HEK293 (cell line): ENCODE results near the gene SOX12.
A peak's percentile ranks its signal among the peaks of the same experiment; 100 is the strongest.

Experiments used
- EGR2 ChIP-seq: fragments of 450-650 bp; formaldehyde crosslinking; IDR thresholded peaks from 2 replicates; pipeline ENCODE4 v1.5.1; 2016; ENCODE audit warnings: low read depth, missing biosample characterization, missing genetic modification characterization
- GLIS1 ChIP-seq: fragments of 450-650 bp; formaldehyde crosslinking; IDR thresholded peaks from 2 replicates; pipeline ENCODE4 v1.5.1; 2016; ENCODE audit warnings: missing biosample characterization, missing genetic modification characterization
- GLIS2 ChIP-seq: fragments of 450-650 bp; formaldehyde crosslinking; IDR thresholded peaks from 2 replicates; pipeline ENCODE4 v1.5.1; 2016; ENCODE audit warnings: missing biosample characterization, missing genetic modification characterization
- HIC1 ChIP-seq: fragments of 450-650 bp; formaldehyde crosslinking; IDR thresholded peaks from 2 replicates; pipeline ENCODE4 v1.5.1; 2016; ENCODE audit warnings: missing biosample characterization, missing genetic modification characterization
- IKZF3 ChIP-seq: fragments of 450-650 bp; IDR thresholded peaks from 2 replicates; pipeline ENCODE4 v1.5.0; 2018; ENCODE audit warnings: missing biosample characterization, mild to moderate bottlenecking, missing genetic modification characterization, moderate library complexity
- KLF10 ChIP-seq: fragments of 450-650 bp; IDR thresholded peaks from 2 replicates; pipeline ENCODE4 v1.5.1; 2018; ENCODE audit warnings: missing biosample characterization, mild to moderate bottlenecking, missing genetic modification characterization
- KLF16 ChIP-seq: fragments of 450-650 bp; formaldehyde crosslinking; IDR thresholded peaks from 2 replicates; pipeline ENCODE4 v1.5.1; 2017; ENCODE audit warnings: missing biosample characterization, missing genetic modification characterization
- KLF17 ChIP-seq: fragments of 450-650 bp; formaldehyde crosslinking; IDR thresholded peaks from 2 replicates; pipeline ENCODE4 v1.5.1; 2016; ENCODE audit warnings: missing biosample characterization, missing genetic modification characterization
- KLF8 ChIP-seq: fragments of 450-650 bp; formaldehyde crosslinking; IDR thresholded peaks from 2 replicates; pipeline ENCODE4 v1.5.1; 2016; ENCODE audit warnings: missing biosample characterization, missing genetic modification characterization
- PRDM4 ChIP-seq: fragments of 450-650 bp; formaldehyde crosslinking; IDR thresholded peaks from 2 replicates; pipeline ENCODE4 v1.5.1; 2017; ENCODE audit warnings: missing biosample characterization, missing genetic modification characterization
- SALL2 ChIP-seq: fragments of 450-650 bp; formaldehyde crosslinking; IDR thresholded peaks from 2 replicates; pipeline ENCODE4 v1.5.0; 2017; ENCODE audit warnings: missing biosample characterization, mild to moderate bottlenecking, missing genetic modification characterization, borderline replicate concordance
- SP3 ChIP-seq: fragments of 450-650 bp; formaldehyde crosslinking; IDR thresholded peaks from 2 replicates; pipeline ENCODE4 v1.5.1; 2016; ENCODE audit warnings: missing biosample characterization, missing genetic modification characterization
- ZBTB10 ChIP-seq: fragments of 450-650 bp; formaldehyde crosslinking; IDR thresholded peaks from 2 replicates; pipeline ENCODE4 v1.5.1; 2016; ENCODE audit warnings: missing biosample characterization, missing genetic modification characterization
- ZBTB26 ChIP-seq: fragments of 450-650 bp; formaldehyde crosslinking; optimal IDR thresholded peaks from 2 replicates; pipeline ENCODE3; 2016; ENCODE audit warnings: missing biosample characterization, mild to moderate bottlenecking, missing genetic modification characterization
- ZBTB8A ChIP-seq: fragments of 450-650 bp; formaldehyde crosslinking; IDR thresholded peaks from 2 replicates; pipeline ENCODE4 v1.5.1; 2016; ENCODE audit warnings: missing biosample characterization, missing genetic modification characterization
- ZFHX2 ChIP-seq: fragments of 450-650 bp; formaldehyde crosslinking; conservative IDR thresholded peaks from 2 replicates; pipeline ENCODE4 v1.5.1; 2016; ENCODE audit warnings: missing biosample characterization, missing genetic modification characterization
- ZFP37 ChIP-seq: fragments of 450-650 bp; formaldehyde crosslinking; IDR thresholded peaks from 2 replicates; pipeline ENCODE4 v1.5.1; 2016; ENCODE audit warnings: missing biosample characterization, missing genetic modification characterization
- ZIC2 ChIP-seq: fragments of 450-650 bp; formaldehyde crosslinking; IDR thresholded peaks from 2 replicates; pipeline ENCODE4 v1.5.1; 2016; ENCODE audit warnings: missing biosample characterization, missing genetic modification characterization
- ZNF37A ChIP-seq: fragments of 450-650 bp; IDR thresholded peaks from 2 replicates; pipeline ENCODE4 v1.5.1; 2018; ENCODE audit warnings: missing biosample characterization, missing genetic modification characterization
- ZNF404 ChIP-seq: fragments of 450-650 bp; formaldehyde crosslinking; IDR thresholded peaks from 2 replicates; pipeline ENCODE4 v1.5.1; 2017; ENCODE audit warnings: missing biosample characterization, missing genetic modification characterization
- ZNF423 ChIP-seq: fragments of 450-650 bp; formaldehyde crosslinking; IDR thresholded peaks from 2 replicates; pipeline ENCODE4 v1.5.1; 2016; ENCODE audit warnings: missing biosample characterization, missing genetic modification characterization
- ZNF488 ChIP-seq: fragments of 450-650 bp; formaldehyde crosslinking; IDR thresholded peaks from 2 replicates; pipeline ENCODE4 v1.5.1; 2016; ENCODE audit warnings: missing biosample characterization, missing genetic modification characterization
- ZNF561 ChIP-seq: fragments of 450-650 bp; IDR thresholded peaks from 2 replicates; pipeline ENCODE4 v1.5.1; 2018; ENCODE audit warnings: missing biosample characterization, missing genetic modification characterization, borderline replicate concordance
- ZNF600 ChIP-seq: fragments of 450-650 bp; formaldehyde crosslinking; IDR thresholded peaks from 2 replicates; pipeline ENCODE4 v1.5.1; 2016; ENCODE audit warnings: missing biosample characterization, missing genetic modification characterization
- ZNF610 ChIP-seq: fragments of 450-650 bp; formaldehyde crosslinking; IDR thresholded peaks from 2 replicates; pipeline ENCODE4 v1.5.1; 2016; ENCODE audit warnings: missing biosample characterization, missing genetic modification characterization, borderline replicate concordance
- ZNF629 ChIP-seq: fragments of 450-650 bp; formaldehyde crosslinking; IDR thresholded peaks from 2 replicates; pipeline ENCODE4 v1.5.1; 2017; ENCODE audit warnings: missing biosample characterization, missing genetic modification characterization
- ZNF785 ChIP-seq: fragments of 450-650 bp; formaldehyde crosslinking; IDR thresholded peaks from 2 replicates; pipeline ENCODE4 v1.5.1; 2016; ENCODE audit warnings: missing biosample characterization, missing genetic modification characterization
- ZSCAN16 ChIP-seq: fragments of 450-650 bp; formaldehyde crosslinking; IDR thresholded peaks from 2 replicates; pipeline ENCODE4 v1.5.1; 2016; ENCODE audit warnings: missing biosample characterization, missing genetic modification characterization
- ZSCAN23 ChIP-seq: fragments of 450-650 bp; formaldehyde crosslinking; IDR thresholded peaks from 2 replicates; pipeline ENCODE4 v1.5.1; 2016; ENCODE audit warnings: missing biosample characterization, missing genetic modification characterization

Gene SOX12

GRCh38 chr20:324177-325044, 941 bp upstream of the SOX12 start (continued):
- TF ChIP-seq ZBTB10: peak; percentile 54; the same call in 1 of the 2 replicates
- TF ChIP-seq ZNF785 (tag by site-specific recombination): peak; percentile 46; the same call in 1 of the 2 replicates
- TF ChIP-seq ZBTB26 (tag by site-specific recombination): peak; percentile 98
- peak; percentile 100 for TF ChIP-seq ZBTB8A (tag by site-specific recombination)
- peak; percentile 93 for TF ChIP-seq SP3
- TF ChIP-seq ZNF629 (tag by site-specific recombination): peak; percentile 38
- peak; percentile 61; the same call in 1 of the 2 replicates for TF ChIP-seq ZNF610 (tag by site-specific recombination)
- TF ChIP-seq ZNF423: peak; percentile 54; the same call in 1 of the 2 replicates
- 0 out of 2 replicates have a peak, but pooled peaks have one; percentile 65 for TF ChIP-seq PRDM4
- 0 out of 2 replicates have a peak, but pooled peaks have one; percentile 82 for TF ChIP-seq ZNF561
- TF ChIP-seq ZSCAN23 (tag by site-specific recombination): no peak
- peak; percentile 55; the same call in 1 of the 2 replicates for TF ChIP-seq ZNF600 (tag by site-specific recombination)
- TF ChIP-seq ZNF404 (tag by site-specific recombination): no peak
- peak; percentile 96 for TF ChIP-seq IKZF3 (tag by site-specific recombination)
- peak; percentile 96 for TF ChIP-seq GLIS1 (tag by site-specific recombination)
- TF ChIP-seq ZNF37A (tag by site-specific recombination): no peak
- 0 out of 2 replicates have a peak, but pooled peaks have one; percentile 24 for TF ChIP-seq ZSCAN16 (tag by site-specific recombination)
- TF ChIP-seq KLF17 (tag by site-specific recombination): peak; percentile 98
- 0 out of 2 replicates have a peak, but pooled peaks have one; percentile 23 for TF ChIP-seq ZNF488 (tag by site-specific recombination)
- TF ChIP-seq HIC1 (tag by site-specific recombination): peak; percentile 99
- peak; percentile 99 for TF ChIP-seq GLIS2 (tag by site-specific recombination)
- TF ChIP-seq ZIC2 (tag by site-specific recombination): peak; percentile 93
- TF ChIP-seq ZFHX2: peak; percentile 96
- TF ChIP-seq KLF16: peak; percentile 89
- TF ChIP-seq KLF10 (tag by site-specific recombination): peak; percentile 91
- TF ChIP-seq SALL2 (tag by site-specific recombination): no peak
- peak; percentile 92 for TF ChIP-seq EGR2 (tag by site-specific recombination)
- TF ChIP-seq KLF8 (tag by site-specific recombination): peak; percentile 99
- no peak for TF ChIP-seq ZFP37
